GM11168 (cell line): Measurements from ENCODE around the gene CCDC85B.
"Not testable (repeated sequence)": the region's sequence is repeated elsewhere in the genome, so short reads cannot be mapped to it uniquely, and the experiment has no call there.

Experiments
- in situ Hi-C: fragments of 300-500 bp; cut with MboI; formaldehyde crosslinking; loops from one replicate; pipeline ENCODE4 v1.12.0; 2022; ENCODE audit warnings: low sequenced_read_pairs; ENCODE audit not compliant: unreplicated experiment

The CCDC85B gene

DNA sequence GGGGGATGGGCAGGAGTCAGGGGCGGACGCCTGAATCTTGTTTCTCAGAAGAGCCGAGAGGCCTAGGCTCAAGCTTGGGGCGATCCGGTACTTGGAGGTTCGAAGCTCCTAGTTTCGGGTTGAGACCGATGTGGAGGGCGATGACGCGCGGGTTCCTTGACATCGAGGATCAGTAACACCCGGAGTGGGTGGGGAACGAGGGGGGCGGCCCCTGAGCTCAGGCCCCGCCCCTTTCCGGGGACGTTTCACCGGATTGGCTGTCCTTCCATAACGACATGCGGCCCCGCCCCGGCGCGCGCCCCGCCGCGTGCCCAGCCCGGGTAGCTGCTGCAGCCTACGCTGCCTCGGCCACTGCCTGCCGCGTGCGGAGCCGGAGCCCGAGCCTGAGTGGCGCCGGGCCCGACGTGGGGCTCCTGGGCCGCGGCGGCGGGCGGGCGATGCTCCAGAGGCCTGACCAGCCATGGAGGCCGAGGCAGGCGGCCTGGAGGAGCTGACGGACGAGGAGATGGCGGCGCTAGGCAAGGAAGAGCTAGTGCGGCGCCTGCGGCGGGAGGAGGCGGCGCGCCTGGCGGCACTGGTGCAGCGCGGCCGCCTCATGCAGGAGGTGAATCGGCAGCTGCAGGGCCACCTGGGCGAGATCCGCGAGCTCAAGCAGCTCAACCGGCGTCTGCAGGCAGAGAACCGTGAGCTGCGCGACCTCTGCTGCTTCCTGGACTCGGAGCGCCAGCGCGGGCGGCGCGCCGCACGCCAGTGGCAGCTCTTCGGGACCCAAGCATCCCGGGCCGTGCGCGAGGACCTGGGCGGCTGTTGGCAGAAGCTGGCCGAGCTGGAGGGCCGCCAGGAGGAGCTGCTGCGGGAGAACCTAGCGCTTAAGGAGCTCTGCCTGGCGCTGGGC is at the start of gene CCDC85B:
Gene CCDC85B (plus strand): TSS at position 350 of the 895 bp plus-strand sequence. CDS start 111 bp downstream, at position 461.
- in situ Hi-C loops = no loop called here

DNA sequence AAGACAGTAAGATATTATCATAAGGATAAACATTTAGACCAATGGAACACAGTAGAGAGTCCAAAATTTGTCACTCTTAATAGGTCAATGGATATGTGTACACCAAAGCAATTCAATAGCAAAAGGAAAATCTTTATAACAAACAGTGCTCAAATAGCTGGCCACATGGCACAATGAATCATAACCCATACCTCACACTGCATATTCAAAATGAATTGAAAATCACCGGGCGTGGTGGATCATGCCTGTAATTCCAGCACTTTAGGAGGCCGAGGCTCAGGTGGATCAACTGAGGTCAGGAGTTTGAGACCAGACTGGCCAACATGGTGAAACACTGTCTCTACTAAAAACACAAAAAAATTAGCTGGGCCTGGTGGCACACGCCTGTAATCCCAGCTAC is 48.3 kb upstream of the CCDC85B start:
- in situ Hi-C loops = no loop called here

DNA sequence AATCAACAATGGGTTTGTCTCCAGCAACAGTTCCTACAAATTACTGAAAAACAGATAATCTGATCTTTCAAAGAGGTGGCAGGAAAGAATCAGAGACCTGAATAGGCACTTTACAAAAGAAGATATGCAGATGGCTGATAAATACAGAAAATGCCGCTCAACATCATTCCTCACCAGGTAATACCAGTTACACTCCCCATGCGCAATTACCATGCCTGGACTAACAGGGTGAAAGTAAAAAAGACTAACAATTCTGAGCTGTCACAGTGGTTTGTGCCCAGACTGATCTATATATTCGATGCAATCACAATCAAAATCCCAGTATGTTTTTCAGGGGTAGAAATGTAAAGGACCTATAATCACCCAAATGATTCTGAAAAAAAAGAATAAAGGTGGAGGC is 46.7 kb upstream of the CCDC85B start:
- in situ Hi-C loops = no loop called here

DNA sequence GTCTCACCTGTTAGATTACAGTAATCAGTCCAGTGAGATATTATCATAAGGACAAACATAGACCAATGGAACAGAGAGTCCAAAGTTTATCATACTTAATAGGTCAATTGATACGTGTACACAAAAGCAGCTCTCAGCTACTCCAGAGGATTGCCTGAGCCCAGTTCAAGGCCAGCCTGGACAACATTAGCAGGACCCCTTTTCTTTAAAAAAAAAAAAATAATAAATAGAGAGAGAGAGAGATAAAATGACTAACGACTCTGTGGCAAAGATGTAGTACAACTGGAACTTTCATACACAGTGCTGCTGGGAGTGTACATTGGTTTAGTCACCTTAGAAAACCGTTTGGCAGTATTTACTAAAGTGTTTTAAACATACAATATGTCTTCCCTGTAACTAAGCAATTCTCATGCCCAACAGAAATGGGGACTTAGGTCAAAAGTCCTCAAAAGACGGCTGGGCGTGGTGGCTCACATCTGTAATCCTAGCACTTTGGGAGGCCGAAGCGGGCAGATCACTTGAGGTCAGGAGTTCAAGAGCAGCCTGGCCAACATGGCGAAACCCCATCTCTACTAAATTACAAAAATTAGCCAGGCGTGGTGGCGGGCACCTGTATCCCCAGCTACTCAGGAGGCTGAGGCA is 46.1 kb upstream of the CCDC85B start:
- in situ Hi-C loops = no loop called here

DNA sequence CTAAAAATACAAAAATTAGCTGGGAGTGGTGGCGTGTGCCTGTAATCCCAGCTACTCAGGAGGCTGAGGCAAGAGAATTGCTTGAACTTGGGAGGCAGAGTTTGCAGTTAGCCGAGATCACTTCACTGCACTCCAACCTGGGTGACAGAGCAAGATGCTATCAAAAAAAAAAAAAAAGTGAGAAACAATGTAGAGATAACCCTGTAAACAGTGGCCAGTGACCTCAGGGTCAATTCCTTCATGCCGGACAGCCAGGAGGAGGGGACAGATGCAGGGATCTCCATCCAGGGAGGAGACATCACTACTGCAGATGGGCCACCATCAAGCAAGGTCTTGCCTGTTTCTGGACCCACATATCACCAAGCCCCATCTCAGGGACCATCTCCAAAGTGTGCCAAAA is 42.7 kb upstream of the CCDC85B start:
- in situ Hi-C loops = no loop called here

DNA sequence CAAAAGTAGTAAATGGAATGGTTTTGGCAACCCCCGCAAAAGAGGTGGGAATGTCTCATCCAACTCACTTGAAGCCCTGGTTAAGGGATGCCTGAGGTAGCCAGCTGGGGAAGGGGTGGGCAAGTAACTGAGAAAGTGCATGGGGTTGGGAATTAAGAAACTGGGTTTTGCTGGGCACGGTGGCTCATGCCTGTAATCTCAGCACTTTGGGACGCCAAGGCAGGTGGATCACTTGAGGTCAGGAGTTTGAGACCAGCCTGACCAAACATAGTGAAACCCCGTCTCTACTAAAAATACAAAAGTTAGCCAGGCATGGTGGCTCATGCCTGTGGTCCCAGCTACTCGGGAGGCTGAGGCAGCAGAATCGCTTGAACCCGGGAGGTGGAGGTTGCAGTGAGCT is 41.8 kb upstream of the CCDC85B start:
- in situ Hi-C loops = not testable (repeated sequence)

DNA sequence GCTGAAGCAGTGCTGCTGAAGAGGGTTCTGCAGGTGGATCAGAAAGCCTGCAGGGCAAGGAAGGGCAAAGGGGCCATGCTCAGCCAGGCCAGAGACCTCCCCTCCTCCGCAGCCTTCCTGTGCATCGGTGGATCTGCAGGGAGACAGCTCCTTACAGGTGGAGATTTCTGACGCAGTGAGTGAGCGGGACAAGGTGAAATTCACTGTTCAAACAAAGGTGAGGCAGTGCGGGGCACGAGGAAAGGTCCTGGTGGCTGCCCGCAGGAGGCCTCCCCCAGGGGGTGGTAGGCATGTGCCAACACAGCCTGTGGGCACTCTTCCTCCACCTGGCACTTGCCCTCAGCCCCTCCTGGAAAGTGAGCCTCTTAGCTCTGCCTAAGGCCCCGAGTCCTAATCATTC is 41.1 kb upstream of the CCDC85B start:
- in situ Hi-C loops = no loop called here

DNA sequence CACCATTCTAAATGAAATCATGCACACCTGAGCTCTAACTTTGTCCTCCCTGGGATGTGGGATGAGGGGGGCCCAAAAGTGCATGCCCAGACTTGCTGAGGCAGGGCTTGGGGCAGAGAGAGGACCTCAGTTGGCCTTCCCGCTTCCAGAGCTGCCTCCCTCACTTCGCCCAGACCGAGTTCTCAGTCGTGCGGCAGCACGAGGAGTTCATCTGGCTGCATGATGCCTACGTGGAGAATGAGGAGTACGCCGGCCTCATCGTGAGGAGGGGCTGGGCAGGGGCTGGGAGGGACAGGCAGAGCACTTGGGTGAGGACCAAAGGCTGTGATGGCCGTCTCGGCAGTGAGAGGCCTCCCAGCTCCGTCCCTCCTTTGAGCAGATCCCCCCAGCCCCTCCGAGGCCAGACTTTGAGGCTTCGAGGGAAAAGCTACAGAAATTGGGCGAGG is 40.7 kb upstream of the CCDC85B start:
- in situ Hi-C loops = no loop called here

DNA sequence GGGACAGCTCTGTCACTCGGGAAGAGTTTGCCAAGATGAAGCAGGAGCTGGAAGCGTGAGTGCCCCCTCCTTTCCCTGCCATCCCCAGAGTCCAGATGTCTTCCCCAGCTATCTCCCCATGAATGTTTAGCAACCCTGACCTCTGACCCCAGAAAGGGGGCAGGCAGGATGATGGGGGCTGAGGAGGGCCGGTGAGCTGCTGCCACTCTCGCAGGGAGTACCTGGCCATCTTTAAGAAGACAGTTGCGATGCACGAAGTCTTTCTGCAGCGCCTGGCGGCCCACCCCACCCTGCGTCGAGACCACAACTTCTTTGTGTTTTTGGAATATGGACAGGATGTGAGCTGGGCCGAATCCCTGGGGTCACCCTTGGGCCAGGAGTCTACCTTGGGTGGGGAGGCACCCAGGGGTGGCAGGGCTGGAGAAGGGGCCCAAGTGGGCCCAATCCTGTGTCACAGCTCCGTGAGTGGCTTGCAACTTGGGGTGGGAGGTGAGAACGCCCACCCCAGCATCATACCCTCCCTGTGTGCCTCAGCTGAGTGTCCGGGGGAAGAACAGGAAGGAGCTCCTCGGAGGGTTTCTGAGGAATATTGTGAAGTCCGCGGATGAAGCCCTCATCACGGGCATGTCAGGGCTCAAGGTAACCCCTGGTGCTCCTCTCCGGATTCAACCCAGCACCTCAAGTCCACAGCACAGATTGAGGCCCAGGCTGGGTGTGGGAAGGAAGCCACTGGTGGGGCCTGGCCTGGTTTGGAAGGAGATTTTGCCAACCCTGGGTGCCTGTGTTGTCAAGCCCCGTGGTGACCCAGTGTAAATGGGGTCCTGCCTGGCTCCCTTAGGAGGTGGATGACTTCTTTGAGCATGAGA is 40.0 kb upstream of the CCDC85B start:
- in situ Hi-C loops = no loop called here

DNA sequence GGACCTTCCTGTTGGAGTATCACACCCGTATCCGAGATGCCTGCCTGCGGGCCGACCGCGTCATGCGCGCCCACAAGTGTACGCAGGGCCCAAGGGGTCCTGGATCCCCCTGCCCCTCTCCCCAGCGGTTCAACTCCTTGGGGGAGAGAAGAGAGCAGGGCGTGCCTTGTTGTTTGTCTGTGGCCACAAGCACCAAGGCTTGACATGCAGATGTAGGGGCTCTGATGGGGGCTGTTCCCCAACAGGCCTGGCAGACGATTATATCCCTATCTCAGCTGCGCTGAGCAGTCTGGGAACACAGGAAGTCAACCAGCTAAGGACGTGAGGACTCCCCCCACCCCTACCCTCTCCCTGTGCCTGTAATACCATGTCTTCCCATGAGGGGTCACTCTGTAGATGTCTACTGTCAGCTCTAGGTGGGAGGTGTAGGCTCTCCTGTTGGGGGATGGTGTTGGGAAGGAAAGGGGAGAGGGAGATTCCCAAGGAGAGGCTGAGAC is 39.3 kb upstream of the CCDC85B start:
- in situ Hi-C loops = no loop called here

DNA sequence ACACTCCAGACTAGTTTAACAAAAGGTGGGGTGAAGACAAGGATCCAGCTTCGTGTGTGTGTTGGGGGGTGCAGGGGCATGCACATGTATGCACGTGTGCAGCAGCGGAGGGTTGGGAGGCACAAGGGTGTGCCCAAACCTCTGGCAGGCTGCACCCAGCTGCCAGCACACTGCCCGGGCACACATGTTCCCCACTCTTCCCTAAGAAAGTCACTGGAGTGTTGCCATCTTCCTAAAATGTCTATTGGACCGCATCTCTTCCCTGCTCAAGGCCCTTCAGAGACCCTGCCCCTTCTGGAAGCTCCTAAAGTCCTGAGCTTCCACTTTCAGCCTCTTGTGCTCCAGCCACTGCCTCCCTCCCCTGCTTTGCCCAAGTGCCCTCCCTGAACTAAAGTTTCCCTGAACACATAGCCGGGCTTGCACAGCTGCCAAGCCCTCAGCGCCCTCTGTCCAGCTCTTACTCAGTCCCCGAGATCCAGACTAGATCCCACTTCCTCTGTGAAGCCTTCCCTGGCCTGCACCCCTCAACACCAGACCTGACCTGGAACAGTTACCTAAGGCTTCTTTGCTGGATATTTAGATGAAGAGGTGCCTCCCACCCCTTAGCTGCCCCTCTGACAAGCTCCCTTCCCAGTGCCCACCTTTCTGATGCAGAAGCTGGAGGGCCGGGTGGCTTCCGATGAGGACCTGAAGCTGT is 38.5 kb upstream of the CCDC85B start:
- in situ Hi-C loops = no loop called here

DNA sequence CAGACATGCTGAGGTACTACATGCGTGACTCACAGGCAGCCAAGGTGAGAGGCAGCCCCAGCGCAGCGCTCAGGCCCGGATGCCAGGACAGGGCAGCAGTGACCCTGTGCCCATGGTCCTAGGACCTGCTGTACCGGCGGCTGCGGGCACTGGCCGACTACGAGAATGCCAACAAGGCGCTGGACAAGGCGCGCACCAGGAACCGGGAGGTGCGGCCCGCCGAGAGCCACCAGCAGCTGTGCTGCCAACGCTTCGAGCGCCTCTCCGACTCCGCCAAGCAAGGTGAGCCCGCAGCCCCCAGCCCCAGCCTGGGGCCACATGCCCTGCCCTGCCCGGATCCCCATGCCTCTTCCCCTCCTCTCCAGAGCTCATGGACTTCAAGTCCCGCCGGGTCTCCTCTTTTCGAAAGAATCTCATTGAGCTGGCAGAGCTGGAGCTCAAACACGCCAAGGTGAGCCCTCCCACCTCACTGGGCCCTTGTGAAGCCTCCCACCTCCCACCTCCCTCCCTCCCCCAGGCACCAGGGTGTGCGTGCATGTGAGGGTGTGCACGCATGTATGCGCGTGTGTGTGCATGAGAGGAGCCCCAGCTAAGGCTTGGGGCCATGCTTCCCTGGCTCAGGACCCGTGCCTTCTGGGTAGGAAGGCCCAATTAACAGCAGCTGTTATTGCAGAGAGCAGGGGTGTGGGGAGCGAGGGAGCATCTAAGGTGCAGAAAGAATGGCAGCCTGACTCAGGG is 37.8 kb upstream of the CCDC85B start:
- in situ Hi-C loops = no loop called here

DNA sequence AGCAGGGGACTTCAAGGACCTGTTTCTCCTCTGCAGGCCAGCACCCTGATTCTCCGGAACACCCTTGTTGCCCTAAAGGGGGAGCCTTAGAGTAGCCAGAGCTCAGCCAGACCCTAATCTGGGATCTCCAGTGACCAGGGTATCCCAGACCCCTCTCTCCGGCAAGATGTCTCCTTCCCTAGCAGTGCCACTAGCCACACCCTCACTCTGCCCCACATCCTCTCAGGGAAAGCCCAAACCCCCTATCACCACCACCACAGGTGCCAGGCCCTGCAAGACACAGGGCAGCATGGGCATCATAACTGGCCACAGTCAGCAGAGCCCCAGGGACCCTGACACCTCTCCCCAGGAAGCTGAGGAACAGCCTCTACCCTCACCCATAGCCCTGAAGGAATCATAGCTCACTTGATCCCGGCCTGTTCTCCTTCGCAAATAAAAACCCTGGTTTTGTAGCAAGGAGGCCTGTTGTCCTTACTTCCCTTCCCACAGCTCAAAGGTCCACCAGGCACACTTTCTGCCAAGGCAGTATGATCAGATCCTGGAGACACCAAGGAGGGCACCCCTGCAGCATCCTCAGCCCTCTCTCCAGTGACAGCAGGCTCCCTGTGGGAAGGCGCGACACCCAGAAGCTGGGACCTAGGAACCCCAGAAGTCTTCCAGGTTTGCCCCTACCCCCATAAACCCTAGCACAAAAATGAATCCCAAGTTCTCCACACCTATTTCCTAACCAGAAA is 37.1 kb upstream of the CCDC85B start:
- in situ Hi-C loops = no loop called here

DNA sequence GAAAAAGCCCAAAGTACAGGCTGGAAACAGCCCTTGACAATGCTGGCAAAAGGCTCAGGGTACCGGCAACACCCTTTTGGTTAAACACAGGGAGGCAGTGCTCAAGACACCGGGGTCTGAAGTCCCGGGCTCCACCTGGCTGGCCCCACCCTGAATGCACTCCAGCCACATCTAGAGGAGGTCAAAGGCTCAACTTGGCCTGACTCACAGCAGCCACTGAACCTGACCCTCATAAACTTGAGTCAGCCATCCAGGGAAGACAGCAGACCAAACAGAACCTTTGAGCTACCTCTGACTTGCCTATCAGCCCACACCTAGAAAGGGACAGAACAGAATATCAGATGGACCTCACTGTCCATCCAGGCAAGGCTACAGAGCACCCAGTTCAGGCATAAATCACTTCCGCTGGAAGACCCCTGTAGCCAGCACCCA is 36.3 kb upstream of the CCDC85B start:
- in situ Hi-C loops = no loop called here

DNA sequence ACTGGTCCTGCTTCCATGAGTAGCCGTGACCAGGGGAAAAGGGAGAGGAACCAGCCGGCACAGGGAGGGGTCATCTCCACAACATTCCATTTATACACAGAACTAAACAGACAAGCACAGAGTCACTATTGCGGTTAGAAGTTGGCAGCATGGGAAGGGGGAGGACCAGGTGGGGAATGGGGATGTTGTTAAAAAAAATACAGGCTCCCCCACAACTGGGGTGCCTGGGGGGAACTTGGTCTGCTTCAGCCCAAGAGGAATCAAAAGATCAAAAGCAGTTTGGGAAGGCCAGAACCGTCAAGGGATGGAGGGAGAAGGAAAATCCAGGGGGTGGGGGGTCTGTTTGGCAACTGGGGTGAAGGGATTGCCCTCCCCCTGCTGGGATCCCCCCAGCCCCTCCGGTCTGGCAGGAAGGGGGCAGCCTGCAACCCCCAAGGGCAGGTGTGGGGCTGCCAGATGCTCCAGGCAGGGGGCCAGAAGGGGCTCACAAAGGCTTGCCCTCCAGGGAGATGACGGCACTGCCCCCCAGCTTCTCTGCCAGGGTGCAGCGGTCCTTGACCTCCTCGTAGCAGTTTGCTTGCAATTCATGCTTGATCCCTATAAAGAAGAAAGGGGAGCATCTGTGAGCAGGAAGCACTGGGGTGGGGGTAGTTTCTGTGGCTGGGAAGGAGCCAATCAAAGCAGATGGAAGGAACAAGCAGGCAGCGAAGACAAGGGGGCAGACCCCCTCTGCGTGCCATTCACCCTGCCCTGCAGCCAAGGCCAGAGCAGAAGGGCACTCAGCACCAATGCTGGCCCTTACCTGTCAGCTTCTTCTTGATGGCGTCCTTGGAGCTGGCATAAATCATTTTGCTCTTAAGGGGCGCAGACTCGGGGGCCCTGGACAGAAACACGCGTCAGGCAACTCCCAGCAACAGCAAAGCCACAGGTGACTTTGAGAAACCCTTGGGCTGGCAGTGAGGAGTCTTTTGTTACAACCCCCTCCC is 35.3 kb upstream of the CCDC85B start:
- in situ Hi-C loops = no loop called here

DNA sequence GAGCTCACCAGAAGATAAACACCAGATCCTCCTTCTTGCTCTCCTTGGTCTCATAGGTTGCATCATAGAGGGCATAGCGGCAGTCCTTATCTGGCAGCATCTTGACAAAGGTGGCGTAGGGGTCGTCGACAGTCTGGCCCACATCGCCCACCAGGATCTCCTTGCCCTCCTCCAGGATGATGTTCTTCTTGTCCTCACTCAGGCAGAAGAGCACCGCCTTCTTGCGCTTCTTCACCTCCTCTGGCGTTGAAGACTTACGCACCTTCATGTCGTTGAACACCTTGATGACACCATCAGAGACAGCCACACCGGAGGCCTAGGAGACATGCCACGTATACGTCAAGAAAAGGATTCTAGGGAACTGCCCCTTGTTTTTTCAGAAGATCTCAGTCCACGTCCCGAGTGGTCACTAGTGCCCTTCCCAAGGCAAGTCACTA is 34.5 kb upstream of the CCDC85B start:
- in situ Hi-C loops = no loop called here
